Measurements from ENCODE around the gene CEMIP2.

CEMIP2 gene

GRCh38 chr9:71748280-71748743 is 20.0 kb downstream of the CEMIP2 start:
- DNase-seq (ENCODE audit: low read depth in 2 of 2), result no peak

DNA sequence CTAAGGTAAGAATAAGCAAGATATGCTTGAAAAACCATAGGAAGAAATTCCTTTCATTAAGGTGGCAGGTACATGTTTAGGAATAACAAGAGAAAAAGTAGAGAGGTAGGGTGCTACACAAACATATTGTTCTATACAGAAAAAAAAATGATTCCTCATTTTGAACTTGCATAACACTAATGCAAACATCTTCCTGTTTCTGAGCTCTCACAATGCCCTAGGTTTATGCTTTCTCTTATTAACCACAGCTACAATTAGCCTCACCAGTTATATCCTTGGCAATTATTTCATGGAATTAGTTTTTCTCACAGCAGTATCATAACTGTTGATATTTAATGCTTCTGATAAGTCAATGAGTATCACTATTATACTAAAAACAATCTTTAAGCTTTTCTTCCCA is 20.7 kb downstream of the CEMIP2 start:
- no peak for DNase-seq (ENCODE audit: low read depth in 2 of 2)

DNA sequence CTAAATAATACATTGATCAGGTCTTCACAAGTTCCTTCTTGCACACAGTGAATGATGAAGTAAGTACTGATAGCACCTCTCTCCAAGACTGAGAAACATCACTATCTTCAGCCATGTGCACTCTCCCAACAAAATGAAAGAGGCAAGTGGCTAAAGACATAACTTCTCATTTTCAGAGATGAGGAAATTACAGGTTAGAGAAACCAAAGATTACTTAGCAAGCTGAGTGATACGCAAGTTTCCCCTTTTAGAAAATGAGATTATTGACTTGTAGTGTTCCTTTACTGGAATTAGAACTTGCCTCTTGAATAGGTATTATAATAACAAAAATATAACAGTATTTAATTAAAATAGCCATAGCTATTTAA is 21.6 kb downstream of the CEMIP2 start:
- no peak for DNase-seq (ENCODE audit: low read depth in 2 of 2)

GRCh38 chr9:71746023-71746757 is 22.1 kb downstream of the CEMIP2 start:
- DNase-seq (ENCODE audit: low read depth in 2 of 2), result no peak

DNA sequence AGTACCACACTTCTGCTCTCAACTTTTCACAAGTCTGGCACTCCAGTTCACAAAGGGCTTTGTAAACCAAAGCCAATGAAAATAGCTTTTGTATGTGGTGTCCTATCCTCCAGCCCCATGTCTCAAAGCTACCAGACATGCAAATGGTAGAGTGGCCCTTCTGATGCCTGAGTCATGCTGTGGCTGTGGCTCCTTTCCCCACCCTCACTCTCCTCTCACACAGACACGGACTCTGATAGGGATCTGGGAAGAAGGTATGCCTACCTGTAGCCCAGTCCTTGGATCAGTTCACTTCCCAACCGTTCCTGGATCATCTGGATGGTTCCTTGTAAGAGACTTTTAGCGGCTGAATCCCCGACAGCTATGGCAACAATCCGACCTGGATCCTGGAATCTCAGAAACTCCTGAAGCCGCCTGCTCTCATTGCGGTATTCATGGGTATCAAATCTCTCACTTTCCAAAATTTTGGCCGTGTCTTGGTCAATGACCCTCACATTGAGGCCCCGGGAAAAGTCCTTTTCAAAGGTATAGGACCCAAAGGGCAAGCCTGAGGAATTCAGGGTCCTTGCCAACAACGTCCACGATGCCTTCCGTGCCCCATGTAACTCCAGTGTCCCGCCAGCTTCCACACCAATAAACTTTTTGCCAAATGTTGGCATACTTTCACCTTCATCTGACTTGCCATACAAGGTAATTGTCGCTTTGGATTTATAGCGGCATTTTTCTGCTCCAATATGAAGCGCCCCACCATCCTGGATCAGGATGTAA is 23.4 kb downstream of the CEMIP2 start:
- DNase-seq (ENCODE audit: low read depth in 2 of 2), result no peak

GRCh38 chr9:71743882-71744281 is 24.4 kb downstream of the CEMIP2 start:
- DNase-seq (ENCODE audit: low read depth in 2 of 2), result no peak

GRCh38 chr9:71743217-71743705 is 25.1 kb downstream of the CEMIP2 start:
- no peak for DNase-seq (ENCODE audit: low read depth in 2 of 2)

GRCh38 chr9:71742703-71743102 is 25.6 kb downstream of the CEMIP2 start:
- no peak for DNase-seq (ENCODE audit: low read depth in 2 of 2)

DNA sequence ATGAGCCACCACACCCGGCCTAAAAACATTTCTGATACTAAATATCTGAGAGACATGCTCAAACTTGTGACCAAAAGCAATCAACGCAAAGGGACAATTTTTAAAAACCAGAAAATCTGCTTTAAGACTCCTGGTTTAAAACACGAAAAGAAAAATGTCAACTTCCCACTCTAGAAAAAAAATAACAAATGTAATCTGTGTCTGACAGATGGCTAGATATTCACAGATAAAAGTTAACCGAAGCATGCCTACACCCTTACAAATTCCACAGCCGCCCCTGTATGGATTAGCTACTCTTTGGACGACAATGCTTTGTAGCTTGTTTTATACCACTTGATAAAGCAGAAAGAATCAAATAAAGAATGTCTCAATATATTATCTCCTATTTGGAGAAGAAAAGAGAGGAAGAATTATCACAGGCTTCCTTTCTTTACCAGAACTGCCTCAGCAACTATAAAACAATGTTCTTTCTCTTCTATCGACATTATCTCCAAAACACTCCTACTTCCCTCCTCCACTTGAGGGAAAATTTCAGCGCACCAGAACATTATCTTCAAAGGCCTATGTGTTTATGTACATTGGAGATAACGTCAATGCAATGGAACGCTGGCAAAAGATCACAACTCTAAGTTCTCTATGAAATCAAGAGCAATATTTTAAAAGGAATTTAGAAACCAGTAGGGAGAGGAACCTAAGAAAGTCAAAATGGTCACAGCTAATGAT is 26.2 kb downstream of the CEMIP2 start:
- no peak for DNase-seq (ENCODE audit: low read depth in 2 of 2)

DNA sequence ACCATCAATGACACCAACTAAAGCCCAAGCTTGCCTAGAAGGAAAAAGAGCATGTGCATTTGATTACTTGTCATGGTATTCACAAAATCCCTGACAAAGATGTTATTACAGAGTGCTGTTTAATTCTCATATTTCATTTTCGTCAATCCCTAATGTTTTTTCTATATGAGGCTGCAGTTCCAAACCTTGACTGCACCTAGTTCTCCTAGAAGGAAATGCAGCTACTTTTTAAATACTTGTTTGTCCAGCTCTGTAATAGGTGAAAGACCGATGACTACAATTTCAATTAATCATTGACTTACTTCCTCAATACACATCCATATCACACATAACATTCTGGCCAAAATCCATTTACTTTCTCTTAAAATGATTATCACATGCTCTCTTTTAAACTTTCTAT is 28.1 kb downstream of the CEMIP2 start:
- DNase-seq (ENCODE audit: low read depth in 2 of 2), result no peak

DNA sequence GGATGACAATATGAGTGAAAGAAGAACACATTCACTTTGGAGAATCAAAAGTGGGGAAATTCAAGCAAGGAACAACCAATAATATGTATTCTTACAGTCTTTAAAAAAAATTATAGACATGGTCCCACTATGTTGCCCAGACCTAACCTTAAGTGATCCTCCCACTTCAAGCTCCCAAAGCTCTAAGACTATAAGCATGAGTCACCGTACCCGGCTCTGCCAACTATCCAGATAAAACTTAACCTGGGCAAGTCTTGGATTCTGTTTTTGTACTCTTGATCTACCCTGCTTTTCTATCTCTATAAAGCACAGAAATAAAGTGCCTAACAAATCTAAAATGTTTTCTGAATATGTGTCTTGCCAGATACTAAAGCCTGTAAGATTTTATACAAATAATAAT is 30.9 kb downstream of the CEMIP2 start:
- no peak for DNase-seq (ENCODE audit: low read depth in 2 of 2)

DNA sequence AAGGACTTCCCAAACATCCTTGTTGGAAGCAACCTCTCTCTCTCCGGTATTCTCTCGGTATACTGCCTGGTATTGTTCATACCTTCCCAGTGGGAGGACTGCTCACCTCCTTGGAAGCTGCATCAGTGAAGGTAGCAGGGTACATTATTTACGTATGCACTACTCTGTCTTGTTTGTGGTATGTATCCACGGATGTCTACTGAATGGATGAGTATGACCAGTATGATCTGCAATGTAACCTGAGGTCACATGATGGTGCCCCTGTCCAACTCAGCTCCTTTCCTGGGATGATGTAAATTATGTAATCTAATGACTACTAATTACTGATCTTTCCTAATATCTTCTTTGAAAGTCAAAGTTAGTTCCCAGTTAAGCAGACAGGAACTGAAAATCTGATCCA is 32.1 kb downstream of the CEMIP2 start:
- DNase-seq (ENCODE audit: low read depth in 2 of 2), result no peak

DNA sequence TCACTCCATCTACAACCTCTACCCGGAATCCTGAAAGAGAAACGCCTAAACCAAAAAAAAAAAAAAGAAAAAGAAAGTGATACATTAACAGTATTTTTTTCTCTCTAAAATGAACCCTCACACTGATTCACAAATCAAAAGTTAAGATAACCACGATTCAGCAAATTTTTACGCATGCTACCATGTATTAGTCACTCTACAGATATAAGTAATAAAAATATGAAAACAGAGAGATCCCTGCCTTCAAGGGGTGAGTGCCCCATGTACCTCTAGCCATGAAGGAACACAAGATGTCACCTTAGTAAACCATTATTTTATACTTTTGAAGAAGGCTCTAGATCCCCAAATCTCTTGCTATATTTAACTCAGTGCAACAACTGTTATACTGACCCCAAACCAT is 33.4 kb downstream of the CEMIP2 start:
- DNase-seq (ENCODE audit: low read depth in 2 of 2), result no peak

GRCh38 chr9:71733176-71733575 is 35.1 kb downstream of the CEMIP2 start:
- no peak for DNase-seq (ENCODE audit: low read depth in 2 of 2)

- no peak for DNase-seq (ENCODE audit: low read depth in 2 of 2)
These were observed 38.3 kb downstream of the CEMIP2 start for GRCh38 chr9:71729816-71730526.

DNA sequence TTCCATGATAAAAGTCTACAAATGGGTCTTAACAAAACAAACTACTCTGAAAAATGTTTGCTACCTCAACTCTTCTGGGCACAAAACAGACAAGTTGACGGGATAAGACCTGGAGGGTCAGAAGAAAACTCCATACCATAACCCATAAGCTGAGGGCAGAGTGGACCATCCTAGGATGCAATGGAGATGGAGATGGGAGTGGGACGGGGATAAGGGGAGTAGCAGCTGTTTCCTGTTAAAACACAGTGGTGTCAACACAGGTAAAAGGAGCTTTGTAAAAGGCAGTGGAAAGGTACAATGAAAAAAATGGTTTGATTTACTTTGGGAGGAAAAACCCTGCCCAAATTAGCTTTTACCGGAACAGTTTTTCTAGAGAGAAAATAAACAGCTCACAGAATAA is 41.6 kb downstream of the CEMIP2 start:
- no peak for DNase-seq (ENCODE audit: low read depth in 2 of 2)

GRCh38 chr9:71725590-71726338 is 42.5 kb downstream of the CEMIP2 start:
- DNase-seq (ENCODE audit: low read depth in 2 of 2), result no peak

DNA sequence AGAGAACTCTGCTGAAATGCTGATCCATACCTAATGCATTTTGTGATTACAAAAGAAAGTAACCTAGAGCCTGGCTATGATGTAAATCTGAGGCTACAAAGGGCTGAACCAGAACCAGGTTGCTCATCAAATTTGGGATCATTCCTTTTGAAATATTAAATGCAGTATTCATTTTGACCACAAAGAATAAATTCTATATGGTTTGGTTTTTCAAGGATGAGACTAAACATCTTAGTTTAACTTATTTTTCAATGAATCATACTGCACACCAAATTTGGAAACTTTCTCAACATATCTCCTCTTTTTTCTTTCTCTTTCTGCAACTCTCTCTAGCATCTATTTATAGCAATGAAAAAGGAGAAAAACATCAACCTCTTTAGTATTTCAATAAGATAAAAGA is 46.5 kb downstream of the CEMIP2 start:
- DNase-seq (ENCODE audit: low read depth in 2 of 2), result no peak

DNA sequence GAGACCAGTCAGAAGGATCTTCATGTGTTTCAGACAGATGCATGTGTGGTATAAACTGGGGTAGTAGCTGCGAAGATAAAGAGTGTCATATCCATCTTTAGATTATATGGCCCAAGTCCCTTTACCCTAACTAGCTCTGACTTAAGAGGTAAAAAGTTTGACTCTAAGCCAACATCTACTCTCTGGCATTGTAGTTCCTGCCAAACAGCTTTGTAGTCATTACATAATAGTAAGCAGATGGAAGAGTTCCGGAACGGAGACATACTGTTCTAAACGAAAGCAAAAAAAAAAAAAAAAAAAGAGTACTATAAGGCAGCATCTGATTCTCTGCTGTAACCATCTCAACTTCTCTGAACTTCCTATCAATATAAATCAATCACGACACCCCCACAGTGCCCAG is 48.8 kb downstream of the CEMIP2 start:
- DNase-seq (ENCODE audit: low read depth in 2 of 2), result no peak

DNA sequence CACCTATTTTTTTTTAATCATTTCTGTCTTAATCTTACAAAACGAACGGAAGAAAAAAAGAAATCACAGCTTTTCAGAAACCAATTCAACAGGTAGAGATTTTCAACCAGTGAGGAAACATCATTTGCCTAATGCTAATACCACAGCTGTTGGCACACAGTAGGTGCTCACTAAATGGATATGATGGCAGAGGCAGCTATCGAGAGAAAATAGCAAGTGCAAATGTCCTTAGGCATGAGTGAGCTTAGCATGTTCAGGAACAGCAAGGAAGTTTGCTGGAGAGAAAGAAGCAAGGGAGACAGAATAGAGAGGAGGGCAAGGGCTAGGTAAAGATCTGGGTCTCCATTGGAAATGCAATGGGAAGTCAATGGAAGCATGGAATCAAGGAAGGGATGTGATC is 49.2 kb downstream of the CEMIP2 start:
- no peak for DNase-seq (ENCODE audit: low read depth in 2 of 2)
